Immature natural killer cell (primary cell): Measurements from ENCODE around the gene GRIK4. TPM values are rescaled to one million over a fixed set of nuclear protein-coding genes. Genes with fewer than 3 reads are reported as not detected.
"Not testable (repeated sequence)": the region's sequence is repeated elsewhere in the genome, so short reads cannot be mapped to it uniquely, and the experiment has no call there.

Experiments used
- DNase-seq, 3 donors: peaks; one replicate each; pipeline ENCODE4 v3.0.0; 2022; ENCODE audit warnings: mixed read lengths in 1 of 3
- H3K27ac Mint-ChIP-seq, 6 donors: one replicate each; pipeline ENCODE4 v1.8.0; 2020; ENCODE audit warnings: mixed read lengths in 6 of 6, mild to moderate bottlenecking in 5 of 6, inconsistent platforms in 4 of 6, moderate library complexity in 3 of 6
- H3K27me3 Mint-ChIP-seq, 3 donors: one replicate each; pipeline ENCODE4 v1.8.0; 2020 to 2021; ENCODE audit warnings: low read depth in 3 of 3, mild to moderate bottlenecking in 3 of 3, mixed read lengths in 3 of 3, moderate library complexity in 3 of 3, inconsistent platforms in 1 of 3
- H3K36me3 Mint-ChIP-seq, 3 donors: one replicate each; pipeline ENCODE4 v1.8.0; 2020; ENCODE audit warnings: mixed read lengths in 3 of 3, inconsistent platforms in 2 of 3, mild to moderate bottlenecking in 2 of 3
- H3K4me1 Mint-ChIP-seq, 2 donors: one replicate each; pipeline ENCODE4 v1.8.0; 2020; ENCODE audit warnings: inconsistent platforms in 2 of 2, mild to moderate bottlenecking in 2 of 2, mixed read lengths in 2 of 2, moderate library complexity in 1 of 2
- H3K4me3 Mint-ChIP-seq, 5 donors: one replicate each; pipeline ENCODE4 v1.8.0; 2020; ENCODE audit warnings: mild to moderate bottlenecking in 5 of 5, mixed read lengths in 5 of 5, inconsistent platforms in 3 of 5, moderate library complexity in 3 of 5
- H3K9me3 Mint-ChIP-seq, 6 donors: one replicate each; pipeline ENCODE4 v1.8.0; 2020; ENCODE audit warnings: mild to moderate bottlenecking in 6 of 6, mixed read lengths in 6 of 6, inconsistent platforms in 4 of 6, moderate library complexity in 3 of 6
- polyA plus RNA-seq, 3 donors: library from polyadenylated mRNA; unstranded; fragments of 300-500 nt; fragmentation: Illumina TruSeq; gene quantifications; one replicate each; pipeline ENCODE4 v1.2.3, GENCODE V29; 2021

The GRIK4 gene
- polyA plus RNA-seq, 3 donors from 2014 or later = 0.85 to 3.6 (median 2.0) TPM

GRCh38 chr11:120569861-120570260 lies 58.3 kb downstream of the GRIK4 start:
- peaks cover 4 to 9% (median 5%) of the 10 kb centered on the region in 3 donors for H3K27me3 Mint-ChIP-seq
- H3K27ac Mint-ChIP-seq = no peak overlapping the region
- no peak for DNase-seq
- peaks cover 0 to 3% (median 3%) of the 10 kb centered on the region in 3 donors for H3K36me3 Mint-ChIP-seq
- no peak overlapping the region for H3K4me3 Mint-ChIP-seq
- peaks cover 15 to 16% of the 10 kb centered on the region in 2 donors for H3K4me1 Mint-ChIP-seq
- no peaks in the 10 kb centered on the region for H3K9me3 Mint-ChIP-seq

GRCh38 chr11:120571476-120571875 lies 59.9 kb downstream of the GRIK4 start:
- no peak for DNase-seq
- Mint-ChIP-seq H3K27me3 (peaks cover 3 to 8% (median 4%) of the 10 kb centered on the region in 3 donors), H3K4me1 (peaks cover 0 to 1% of the 10 kb centered on the region in 2 donors), H3K36me3 (peaks cover 0 to 3% (median 3%) of the 10 kb centered on the region in 3 donors), H3K27ac (no peak overlapping the region), H3K4me3 (no peak overlapping the region), H3K9me3 (no peaks in the 10 kb centered on the region)

- Mint-ChIP-seq H3K27ac (no peak overlapping the region), H3K36me3 (peaks cover 0 to 3% (median 3%) of the 10 kb centered on the region in 3 donors), H3K9me3 (no peaks in the 10 kb centered on the region), H3K4me3 (no peak overlapping the region), H3K4me1 (peaks cover 6 to 8% of the 10 kb centered on the region in 2 donors), H3K27me3 (peaks cover 3 to 9% (median 3%) of the 10 kb centered on the region in 3 donors)
- no peak for DNase-seq
These were observed 62.3 kb downstream of the GRIK4 start for GRCh38 chr11:120573756-120574354.

GRCh38 chr11:120574876-120575275 lies 63.3 kb downstream of the GRIK4 start:
- H3K9me3 Mint-ChIP-seq = peaks cover 0 to 2% (median 0%) of the 10 kb centered on the region in 6 donors
- H3K36me3 Mint-ChIP-seq = peaks cover 0 to 3% (median 3%) of the 10 kb centered on the region in 3 donors
- no peak for DNase-seq

GRCh38 chr11:120575461-120575860 lies 63.9 kb downstream of the GRIK4 start:
- Mint-ChIP-seq H3K27ac (no peak overlapping the region), H3K4me1 (peaks cover 6 to 8% of the 10 kb centered on the region in 2 donors), H3K9me3 (peaks cover 0 to 2% (median 0%) of the 10 kb centered on the region in 6 donors), H3K27me3 (peaks cover 2 to 10% (median 4%) of the 10 kb centered on the region in 3 donors), H3K36me3 (peaks cover 0 to 3% (median 3%) of the 10 kb centered on the region in 3 donors), H3K4me3 (no peak overlapping the region)
- no peak for DNase-seq

More at GRCh38 chr11:120574876-120575275, 63.3 kb downstream of the GRIK4 start:
- peaks cover 6 to 8% of the 10 kb centered on the region in 2 donors for H3K4me1 Mint-ChIP-seq
- no peak overlapping the region for H3K27ac Mint-ChIP-seq
- no peak overlapping the region for H3K4me3 Mint-ChIP-seq
- peaks cover 2 to 9% (median 3%) of the 10 kb centered on the region in 3 donors for H3K27me3 Mint-ChIP-seq

- Mint-ChIP-seq H3K36me3 (peaks cover 0 to 3% (median 3%) of the 10 kb centered on the region in 3 donors), H3K27ac (no peak overlapping the region), H3K4me1 (peaks cover 6 to 7% of the 10 kb centered on the region in 2 donors), H3K27me3 (peaks cover 2 to 15% (median 5%) of the 10 kb centered on the region in 3 donors), H3K9me3 (peaks cover 0 to 2% (median 0%) of the 10 kb centered on the region in 6 donors), H3K4me3 (no peak overlapping the region)
- no peak for DNase-seq
These were observed 65.1 kb downstream of the GRIK4 start for GRCh38 chr11:120576606-120577005.

- DNase-seq = no peak
- peaks cover 0 to 2% (median 0%) of the 10 kb centered on the region in 6 donors for H3K9me3 Mint-ChIP-seq
- H3K4me1 Mint-ChIP-seq = peaks cover 6 to 7% of the 10 kb centered on the region in 2 donors
- H3K36me3 Mint-ChIP-seq = peaks cover 0 to 3% (median 0%) of the 10 kb centered on the region in 3 donors
- peaks cover 2 to 15% (median 3%) of the 10 kb centered on the region in 3 donors for H3K27me3 Mint-ChIP-seq
- no peak overlapping the region for H3K4me3 Mint-ChIP-seq
- H3K27ac Mint-ChIP-seq = peak overlapping the region in 2 of 6 donors; percentile 59 to 76
These were observed 65.5 kb downstream of the GRIK4 start for GRCh38 chr11:120577041-120577440.

GRCh38 chr11:120577624-120578363 lies 66.2 kb downstream of the GRIK4 start:
- DNase-seq = no peak
- Mint-ChIP-seq H3K9me3 (peaks cover 0 to 2% (median 0%) of the 10 kb centered on the region in 6 donors), H3K4me3 (no peak overlapping the region), H3K36me3 (peaks cover 0 to 3% (median 0%) of the 10 kb centered on the region in 3 donors), H3K27ac (peak overlapping the region in 1 of 6 donors; percentile 75), H3K4me1 (peaks cover 6 to 7% of the 10 kb centered on the region in 2 donors), H3K27me3 (peaks cover 2 to 15% (median 2%) of the 10 kb centered on the region in 3 donors)

GRCh38 chr11:120578596-120579154 lies 67.1 kb downstream of the GRIK4 start:
- no peak for DNase-seq
- Mint-ChIP-seq H3K36me3 (peaks cover 0 to 6% (median 0%) of the 10 kb centered on the region in 3 donors), H3K4me3 (no peak overlapping the region)

GRCh38 chr11:120579611-120580031 lies 68.1 kb downstream of the GRIK4 start:
- Mint-ChIP-seq H3K27ac (no peak overlapping the region), H3K36me3 (peaks cover 0 to 6% (median 0%) of the 10 kb centered on the region in 3 donors), H3K4me3 (no peak overlapping the region), H3K9me3 (peaks cover 0 to 5% (median 0%) of the 10 kb centered on the region in 6 donors), H3K4me1 (peaks cover 6 to 7% of the 10 kb centered on the region in 2 donors), H3K27me3 (peaks cover 2 to 18% (median 6%) of the 10 kb centered on the region in 3 donors)
- no peak for DNase-seq

More at GRCh38 chr11:120578596-120579154, 67.1 kb downstream of the GRIK4 start:
- H3K27me3 Mint-ChIP-seq = peaks cover 2 to 15% (median 6%) of the 10 kb centered on the region in 3 donors
- peaks cover 6 to 7% of the 10 kb centered on the region in 2 donors for H3K4me1 Mint-ChIP-seq
- peaks cover 0 to 3% (median 0%) of the 10 kb centered on the region in 6 donors for H3K9me3 Mint-ChIP-seq
- no peak overlapping the region for H3K27ac Mint-ChIP-seq

- H3K27me3 Mint-ChIP-seq = peaks cover 7 to 16% (median 8%) of the 10 kb centered on the region in 3 donors
- peaks cover 0 to 5% (median 0%) of the 10 kb centered on the region in 6 donors for H3K9me3 Mint-ChIP-seq
- no peak overlapping the region for H3K4me3 Mint-ChIP-seq
- peaks cover 6 to 7% of the 10 kb centered on the region in 2 donors for H3K4me1 Mint-ChIP-seq
- peaks cover 0 to 6% (median 0%) of the 10 kb centered on the region in 3 donors for H3K36me3 Mint-ChIP-seq
- no peak for DNase-seq
- peak overlapping the region in 1 of 6 donors; percentile 56 for H3K27ac Mint-ChIP-seq
These were observed 69.8 kb downstream of the GRIK4 start for GRCh38 chr11:120581313-120581712.

GRCh38 chr11:120582535-120582934 lies 71.0 kb downstream of the GRIK4 start:
- not testable (repeated sequence) for DNase-seq, H3K4me3 Mint-ChIP-seq, H3K4me1 Mint-ChIP-seq, H3K36me3 Mint-ChIP-seq, H3K9me3 Mint-ChIP-seq, H3K27ac Mint-ChIP-seq
- peaks cover 7 to 16% (median 8%) of the 10 kb centered on the region in 3 donors for H3K27me3 Mint-ChIP-seq

- Mint-ChIP-seq H3K36me3 (peaks cover 0 to 6% (median 0%) of the 10 kb centered on the region in 3 donors), H3K9me3 (peaks cover 0 to 4% (median 0%) of the 10 kb centered on the region in 6 donors), H3K27me3 (peaks cover 6 to 12% (median 7%) of the 10 kb centered on the region in 3 donors), H3K4me1 (peaks cover 0 to 2% of the 10 kb centered on the region in 2 donors), H3K27ac (no peak overlapping the region), H3K4me3 (no peak overlapping the region)
- DNase-seq = no peak
These were observed 74.5 kb downstream of the GRIK4 start for GRCh38 chr11:120586072-120586471.
